ENCODE results near the gene MINK1.

- TF ChIP-seq CTCF (IDR thresholded peaks at IDR 0.05) (no peak), EZH2 (IDR thresholded peaks at IDR 0.05; ENCODE audit: borderline replicate concordance, insufficient read depth, low read depth, low read length, poor library complexity, severe bottlenecking) (no peak)
Measured at GRCh38 chr17:4854111-4854681, 21.1 kb downstream of the MINK1 start.
